Stimulated activated CD4-positive, alpha-beta T cell treated with anti-CD3 and anti-CD28 coated beads, Interleukin-12 subunit alpha, Interleukin-12 subunit beta, amount 100 ng/mL, for 24 hours (primary cell): ENCODE results near the gene EXOC4.

Experiments
- DNase-seq, 2 experiments: peaks; one replicate each; pipeline ENCODE4 v3.0.0-alpha.2; 2020; ENCODE audit warnings: low read depth in 2 of 2

EXOC4 gene

DNA sequence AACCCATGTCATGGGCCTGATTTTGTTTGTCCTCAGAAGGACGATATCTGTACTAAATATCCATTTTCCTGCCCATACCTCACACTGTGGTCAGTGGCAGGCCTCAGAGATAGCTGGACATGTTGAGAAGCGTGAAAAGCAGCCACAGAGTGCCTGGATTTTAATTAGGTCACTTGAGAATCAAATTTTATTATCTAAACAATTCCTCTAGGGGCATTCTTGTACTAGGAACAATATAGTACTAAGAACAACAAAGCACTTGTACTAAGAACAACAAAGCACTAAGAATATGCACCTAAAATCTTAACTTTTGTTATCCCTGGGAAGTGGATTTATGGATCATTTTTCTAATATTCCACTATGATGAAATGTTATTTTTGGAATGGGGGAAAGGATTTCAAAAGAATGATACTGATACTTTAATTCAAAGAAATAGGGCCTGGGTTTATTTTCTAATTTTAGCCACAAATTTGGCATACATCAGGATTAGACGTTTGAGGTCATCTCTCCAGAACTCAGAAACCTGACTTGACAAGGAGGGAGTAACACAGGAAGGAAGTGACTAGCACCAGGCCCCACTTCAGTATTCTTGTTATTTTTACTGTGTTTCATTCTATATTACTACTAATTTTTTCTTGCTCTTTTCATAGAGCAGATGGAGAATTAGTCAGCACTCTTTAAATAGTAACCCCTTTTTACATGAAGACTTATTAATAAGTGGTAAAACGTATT lies 112.2 kb downstream of the EXOC4 start:
- DNase-seq, result no peak

DNA sequence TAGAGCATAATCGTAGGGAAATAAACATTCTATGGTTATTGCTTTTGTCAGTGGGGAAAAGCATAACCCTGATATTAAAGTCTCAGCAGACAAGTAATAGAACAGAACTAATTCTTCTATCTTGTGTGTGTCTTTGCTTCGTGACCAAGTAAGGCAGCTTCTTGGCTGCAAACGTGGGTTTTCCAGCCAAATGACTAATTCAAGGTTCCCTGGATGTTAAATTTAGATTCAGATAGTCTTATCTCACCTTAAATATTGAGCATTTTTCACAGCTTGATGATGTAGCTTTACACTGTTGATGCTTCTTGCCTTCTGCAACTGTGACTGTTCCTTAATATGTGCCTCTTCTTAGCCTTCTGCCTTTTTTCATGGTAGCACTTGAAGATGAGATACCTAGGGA lies 113.0 kb downstream of the EXOC4 start:
- DNase-seq, result no peak

DNA sequence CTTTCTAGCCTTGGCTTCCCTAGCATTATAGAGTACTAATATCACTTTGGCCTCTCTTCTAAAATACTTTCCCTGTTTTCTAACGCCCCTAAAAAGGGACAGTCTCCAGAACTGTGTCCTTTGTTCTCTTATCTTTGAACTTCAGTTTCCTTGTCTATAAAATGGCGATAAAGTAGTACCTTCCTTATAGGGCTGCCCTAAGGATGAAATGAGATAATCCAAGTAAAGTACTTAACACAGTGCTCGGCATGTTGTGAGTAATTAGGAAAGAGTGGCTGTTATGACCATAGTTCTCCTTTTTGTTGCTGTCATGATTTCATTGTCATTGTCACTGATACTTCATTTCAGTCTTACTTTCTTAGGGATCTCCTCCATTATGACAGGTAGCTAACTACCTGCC lies 114.7 kb downstream of the EXOC4 start:
- no peak for DNase-seq

DNA sequence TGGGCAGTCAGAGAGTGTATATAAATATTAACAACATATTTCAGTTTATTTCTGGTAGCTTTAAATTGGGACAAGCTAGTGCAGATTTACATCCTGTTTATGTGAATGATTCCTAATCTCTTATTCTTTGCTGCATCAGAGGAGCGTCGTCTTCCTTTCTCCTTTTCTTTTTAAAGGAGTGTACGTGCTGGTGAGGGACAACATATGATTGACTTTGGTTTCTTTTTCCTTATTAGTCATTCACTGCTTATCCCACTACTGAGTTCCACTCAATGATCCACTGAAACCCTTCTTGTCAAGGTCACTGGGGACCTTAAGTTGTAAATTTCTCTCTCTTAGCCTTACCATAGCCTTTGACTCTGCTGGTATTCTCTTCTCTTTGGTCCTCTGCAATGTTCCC lies 116.3 kb downstream of the EXOC4 start:
- no peak for DNase-seq

DNA sequence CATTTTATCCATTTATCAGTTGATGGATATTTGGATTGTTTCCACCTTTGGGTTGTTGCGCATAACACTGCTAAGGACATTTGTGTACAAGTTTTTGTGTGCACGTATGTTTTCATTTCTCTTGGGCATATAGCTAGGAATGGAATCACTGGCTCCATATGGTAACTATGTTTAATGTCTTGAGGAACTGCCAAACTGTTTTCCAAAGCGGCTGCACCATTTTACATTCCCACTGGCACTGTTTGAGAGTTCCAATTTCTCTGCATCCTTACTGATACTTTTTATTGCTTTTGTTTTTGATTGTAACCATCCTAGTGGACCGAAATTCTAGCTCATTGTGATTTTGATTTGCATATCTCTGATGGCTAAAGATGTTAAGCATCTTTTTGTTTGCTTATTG lies 118.7 kb downstream of the EXOC4 start:
- DNase-seq, result no peak

DNA sequence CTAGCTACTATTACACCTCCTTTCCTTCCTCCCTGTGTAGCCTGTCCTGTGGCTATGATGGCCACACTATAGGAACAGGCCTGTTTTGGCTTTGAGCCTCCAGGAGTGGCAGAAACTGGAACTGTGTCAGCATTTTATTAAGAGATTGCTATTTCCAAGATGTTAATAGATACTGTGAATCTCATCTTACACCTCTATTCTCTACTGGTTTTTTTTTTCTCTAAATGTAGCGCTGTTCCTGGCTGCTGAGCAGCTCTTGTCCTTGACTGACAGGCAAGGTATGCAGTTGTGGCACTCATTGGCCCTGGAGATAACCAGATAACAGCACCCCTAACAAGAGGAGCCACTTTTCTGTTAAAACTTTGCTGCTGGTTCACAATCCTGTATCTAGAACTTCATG lies 119.5 kb downstream of the EXOC4 start:
- DNase-seq, result no peak

DNA sequence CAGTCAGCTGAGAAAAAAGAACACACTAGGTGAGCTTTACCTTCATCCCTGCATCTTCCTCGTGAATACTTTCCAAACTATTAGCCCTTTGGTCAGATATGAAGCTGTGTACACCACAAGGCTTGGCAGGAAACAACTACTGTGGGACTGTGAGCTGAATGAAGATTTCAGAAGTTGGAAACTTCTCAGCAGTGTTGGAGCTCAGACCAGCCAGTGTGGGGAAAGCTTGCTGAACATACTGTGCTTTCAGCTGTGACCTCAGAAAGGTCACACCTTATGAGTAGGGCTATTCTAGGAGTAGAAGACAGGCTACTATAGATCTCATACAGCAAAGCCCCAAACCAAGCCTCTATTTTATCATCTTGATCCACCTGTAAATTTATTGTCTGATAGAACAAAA lies 123.6 kb downstream of the EXOC4 start:
- DNase-seq, result no peak

DNA sequence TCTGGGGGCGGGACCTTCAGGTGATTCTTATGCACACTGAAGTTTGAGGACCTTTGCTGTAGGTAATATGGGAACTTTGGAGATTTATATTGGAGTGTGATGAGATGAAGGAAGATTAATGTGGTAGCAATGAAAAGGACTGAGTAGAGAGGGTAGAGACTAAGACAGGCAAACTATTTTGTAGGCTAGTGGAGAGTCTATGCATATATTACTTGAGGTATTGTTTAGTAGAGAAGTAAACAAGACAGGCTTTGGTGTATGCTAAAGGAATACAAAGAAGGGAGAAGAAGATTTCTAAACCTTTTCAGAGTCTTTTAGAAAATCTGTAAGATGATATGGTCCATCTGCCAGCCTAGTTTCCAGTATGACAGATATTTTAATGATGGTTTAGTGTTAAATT lies 129.1 kb downstream of the EXOC4 start:
- DNase-seq, result no peak

DNA sequence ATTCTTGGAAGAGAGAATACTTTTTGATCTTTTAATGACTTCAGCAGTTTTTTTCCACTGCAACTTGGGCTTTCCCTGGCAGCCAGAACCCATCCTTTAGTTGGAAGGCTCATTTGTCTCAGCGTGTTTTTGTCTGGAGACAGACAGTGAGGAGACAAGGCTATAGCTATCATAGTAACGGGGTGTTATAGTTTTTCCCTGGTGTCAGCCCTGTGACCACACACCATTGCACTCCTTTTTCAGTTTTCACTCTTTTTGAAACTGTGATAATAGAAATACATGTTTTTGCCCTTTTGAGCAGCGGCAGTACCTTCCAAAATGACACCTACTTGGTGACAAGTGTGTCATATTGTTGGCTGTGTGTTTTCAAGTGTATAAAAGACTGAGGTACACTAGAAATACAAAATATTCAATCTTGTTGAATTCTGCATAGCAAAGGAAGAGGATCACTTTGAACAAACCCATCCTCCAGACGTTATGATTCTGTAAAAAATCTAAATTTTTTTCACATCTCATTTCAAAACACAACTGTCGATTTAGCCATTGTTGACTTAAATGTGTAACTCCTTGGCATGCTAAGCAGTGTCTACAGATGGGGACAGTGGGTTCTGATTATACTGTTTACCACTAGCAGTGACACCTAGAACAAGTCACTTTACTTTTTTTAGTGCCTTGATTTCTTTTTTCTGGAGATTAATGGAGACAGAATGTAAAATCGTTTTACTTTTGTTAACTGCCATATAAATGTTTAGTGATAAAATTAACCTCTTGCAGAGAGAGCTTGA lies 130.1 kb downstream of the EXOC4 start:
- no peak for DNase-seq

DNA sequence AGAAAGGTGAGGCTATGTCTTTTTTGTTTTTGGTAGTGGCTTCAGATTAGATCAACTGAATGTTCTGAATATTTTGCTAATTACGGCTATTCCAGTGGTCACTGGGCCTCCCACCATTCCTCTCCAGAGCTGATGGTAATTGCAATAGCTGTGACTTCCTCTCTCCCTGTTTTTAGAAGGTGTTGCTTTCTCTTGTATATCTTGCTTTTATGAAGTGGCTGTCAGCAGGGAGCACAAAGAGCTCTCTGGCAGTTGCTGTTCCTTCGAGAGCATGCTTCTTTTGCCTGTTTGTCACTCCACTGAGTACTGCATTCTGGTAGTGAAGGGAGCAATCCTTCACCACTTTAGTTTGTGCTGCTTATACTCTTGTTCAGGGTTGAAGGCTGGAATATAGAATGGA lies 133.3 kb downstream of the EXOC4 start:
- DNase-seq, result no peak

DNA sequence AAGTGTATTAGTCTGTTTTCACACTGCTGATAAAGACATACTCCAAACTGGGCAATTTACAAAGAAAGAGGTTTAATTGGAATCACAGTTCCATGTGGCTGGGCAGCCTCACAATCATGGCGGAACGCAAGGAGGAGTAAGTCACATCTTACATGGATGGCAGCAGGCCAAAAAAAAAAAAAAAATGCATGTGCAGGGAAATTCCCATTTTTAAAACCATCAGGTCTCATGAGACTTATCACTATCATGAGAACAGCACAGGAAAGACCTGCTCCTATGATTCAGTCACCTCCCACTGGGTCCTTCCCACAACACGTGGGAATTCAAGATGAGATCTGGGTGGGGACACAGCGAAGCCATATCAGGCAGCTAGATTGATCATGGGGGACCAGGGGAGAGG lies 136.8 kb downstream of the EXOC4 start:
- no peak for DNase-seq

DNA sequence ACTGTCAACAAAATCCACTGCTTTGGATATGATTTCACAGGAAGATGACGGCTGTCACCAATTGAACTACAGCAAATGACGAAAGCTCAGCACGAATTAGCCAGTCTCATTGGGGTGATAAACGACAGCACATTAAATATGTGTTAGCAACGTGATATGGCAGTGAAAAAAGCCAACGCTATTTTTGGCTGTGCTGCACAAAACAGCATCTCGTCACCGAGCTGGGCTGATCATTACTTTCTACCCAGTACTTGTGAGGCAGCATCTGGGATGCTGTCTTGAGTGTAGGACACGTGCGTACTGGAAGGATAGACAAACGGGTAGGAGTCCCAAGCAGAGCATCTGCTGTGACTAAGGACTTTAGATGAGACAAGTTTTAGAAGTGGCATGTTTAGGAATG lies 138.3 kb downstream of the EXOC4 start:
- no peak for DNase-seq

DNA sequence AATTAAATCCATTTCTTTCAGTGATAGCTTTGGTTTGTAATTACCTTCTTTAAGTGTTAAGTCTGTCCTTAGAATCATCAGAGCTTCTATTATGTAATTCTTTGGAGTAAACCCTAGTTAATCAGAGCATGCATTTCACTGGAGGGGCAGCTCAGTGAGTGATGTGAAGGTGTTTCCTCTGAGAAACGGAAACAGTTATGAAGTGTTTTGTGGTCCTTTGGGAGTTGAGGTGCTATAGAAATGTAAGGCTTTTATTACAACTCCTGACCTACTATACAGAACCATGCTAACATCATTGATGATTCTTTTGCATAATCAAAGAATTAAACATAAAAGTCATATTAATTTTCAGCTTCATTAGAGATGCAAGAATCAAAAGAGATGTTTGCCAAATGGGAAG lies 141.5 kb downstream of the EXOC4 start:
- no peak for DNase-seq

DNA sequence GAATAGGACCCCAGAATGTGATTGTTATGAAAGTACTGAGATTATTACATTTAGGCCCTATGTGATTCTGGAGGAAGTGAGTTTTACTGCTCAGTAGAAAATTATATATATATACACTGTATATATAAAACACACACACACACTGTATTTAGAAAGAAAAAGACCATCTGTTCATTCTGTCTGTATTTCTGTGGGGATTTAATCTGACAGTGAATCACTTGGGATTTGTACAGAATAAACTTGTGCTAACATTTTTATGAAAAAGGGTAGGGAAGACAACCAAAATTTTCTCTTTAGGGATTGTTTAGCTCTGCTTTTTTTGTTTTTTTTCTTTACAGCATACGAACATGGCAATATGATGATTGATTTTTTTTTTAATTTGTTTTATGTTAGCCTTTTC lies 142.7 kb downstream of the EXOC4 start:
- no peak for DNase-seq

DNA sequence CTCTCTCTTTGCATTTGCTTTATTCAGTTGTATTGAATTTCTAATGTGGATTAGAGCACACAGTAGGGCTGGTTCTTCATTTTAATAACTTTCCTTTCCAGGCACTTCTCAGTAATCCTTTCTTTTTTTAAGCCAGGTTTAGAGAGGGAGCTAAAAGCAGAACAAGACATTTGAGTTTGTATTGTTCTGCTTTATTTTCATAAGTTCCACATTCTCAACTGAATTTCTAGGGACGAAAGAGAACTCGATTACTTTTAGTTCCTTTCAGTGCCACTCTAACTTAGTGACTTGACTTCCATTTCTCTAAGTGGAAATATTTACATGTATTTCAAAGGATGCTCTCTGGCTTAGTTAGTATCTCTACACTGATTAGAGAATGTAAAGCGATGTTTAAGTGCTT lies 145.6 kb downstream of the EXOC4 start:
- DNase-seq, result no peak

DNA sequence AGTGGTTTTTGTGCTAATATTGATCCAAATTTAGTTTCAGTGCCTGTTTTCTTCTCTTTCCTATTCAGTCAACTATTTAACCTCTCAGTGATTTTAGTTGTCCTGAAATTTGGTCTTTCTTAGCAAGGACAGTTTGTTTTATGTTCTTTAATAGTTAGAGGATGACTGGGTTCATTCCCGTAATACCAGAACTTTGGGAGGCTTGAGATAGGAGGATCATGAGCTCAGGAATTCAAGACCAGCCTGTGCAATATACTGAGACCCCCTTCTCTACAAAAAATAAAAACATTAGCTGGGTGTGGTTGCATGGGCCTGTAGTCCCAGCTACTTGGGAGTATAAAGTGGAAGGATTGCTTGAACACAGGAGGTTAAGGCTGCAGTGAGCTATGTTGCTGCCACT lies 148.3 kb downstream of the EXOC4 start:
- DNase-seq, result no peak

DNA sequence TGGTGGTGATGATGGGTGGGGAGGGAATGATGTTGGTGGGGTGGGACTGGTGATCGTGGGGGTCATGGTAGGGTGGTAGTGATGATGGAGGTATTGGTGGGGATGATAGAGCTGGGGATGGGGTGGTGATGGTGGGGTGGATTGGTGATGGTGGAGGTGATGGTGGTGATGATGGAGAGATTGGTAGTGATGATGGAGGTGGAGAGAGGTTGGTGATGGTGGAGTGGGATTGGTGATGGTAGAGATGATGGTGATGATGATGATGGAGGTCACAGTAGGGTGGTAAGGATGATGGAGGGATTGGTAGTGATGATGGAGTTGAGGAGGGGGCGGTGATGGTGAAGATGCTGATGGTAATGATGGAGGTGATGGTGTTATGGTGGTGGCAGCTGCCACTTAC lies 155.3 kb downstream of the EXOC4 start:
- DNase-seq, result no peak

DNA sequence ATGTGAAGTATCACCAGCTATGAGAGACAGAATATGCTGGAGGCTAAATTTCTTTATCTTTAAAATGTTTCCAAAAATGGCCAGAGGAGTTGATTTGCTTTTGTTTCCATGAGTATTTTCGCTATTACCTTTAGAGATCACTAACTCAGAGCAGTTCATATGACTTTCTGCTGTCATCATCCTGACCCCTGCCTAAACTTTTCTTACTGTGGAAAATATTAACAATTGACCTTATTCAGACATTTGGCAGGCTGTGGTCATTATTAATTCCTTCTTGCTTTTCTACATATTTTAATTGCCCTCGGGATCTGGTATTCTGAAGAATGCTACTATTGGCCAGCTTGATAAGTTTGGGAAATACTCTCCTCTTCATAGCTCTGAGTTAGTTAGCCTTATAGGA lies 156.5 kb downstream of the EXOC4 start:
- no peak for DNase-seq

DNA sequence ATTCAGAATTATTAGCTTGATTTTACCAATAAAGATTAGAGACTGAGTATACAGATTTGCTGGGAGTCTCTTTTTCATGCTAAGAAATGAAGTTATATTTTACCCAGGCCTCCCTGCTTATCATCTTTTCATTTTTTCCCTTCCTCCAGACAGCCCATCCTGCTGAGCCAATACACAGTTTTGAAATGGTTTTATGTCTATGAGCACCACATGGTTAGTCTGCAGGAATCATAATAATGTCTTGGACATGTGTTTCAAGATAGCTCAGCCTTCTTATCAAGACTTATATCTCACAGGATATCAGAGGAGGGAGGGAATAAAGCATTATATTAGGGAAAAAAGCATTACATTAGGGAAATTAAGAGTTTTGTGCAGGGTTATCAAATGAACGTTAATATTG lies 157.1 kb downstream of the EXOC4 start:
- no peak for DNase-seq

DNA sequence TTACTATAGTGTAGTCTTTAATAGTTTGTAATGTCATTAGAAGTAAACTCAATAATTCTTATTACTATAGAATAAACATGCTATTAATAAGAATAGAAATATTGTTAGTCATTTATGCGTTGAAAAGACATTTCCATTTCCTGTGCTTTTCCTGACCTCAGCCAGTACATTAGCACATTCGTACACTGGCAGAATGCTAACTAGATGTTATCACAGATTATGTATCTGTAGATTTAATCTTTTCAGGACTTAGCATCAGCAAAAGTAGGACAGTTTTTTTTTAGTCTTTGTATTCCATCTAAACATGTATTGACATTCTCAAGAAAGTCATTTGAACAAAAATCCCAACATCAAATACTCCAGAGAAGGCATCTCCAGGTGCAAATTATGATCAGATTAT lies 158.5 kb downstream of the EXOC4 start:
- no peak for DNase-seq

DNA sequence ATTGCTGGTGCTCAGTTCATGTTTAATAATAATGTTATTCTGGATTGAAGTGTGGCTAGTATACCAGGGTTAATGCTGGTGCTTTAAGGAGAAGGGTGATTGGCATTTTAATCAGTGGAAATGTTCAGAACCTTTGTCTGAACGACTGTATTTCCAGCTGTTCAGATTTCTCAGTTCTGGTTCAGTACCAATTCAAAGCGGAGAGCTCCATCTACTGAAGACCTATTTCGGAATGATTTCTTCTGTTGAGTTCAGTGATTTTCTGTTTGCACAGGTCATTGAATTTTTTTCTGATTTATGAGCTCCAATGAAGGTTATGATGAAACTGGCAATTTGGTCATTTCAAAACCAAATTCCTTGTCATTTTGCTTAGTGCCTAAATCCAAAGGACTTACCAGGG lies 160.1 kb downstream of the EXOC4 start:
- DNase-seq, result no peak

DNA sequence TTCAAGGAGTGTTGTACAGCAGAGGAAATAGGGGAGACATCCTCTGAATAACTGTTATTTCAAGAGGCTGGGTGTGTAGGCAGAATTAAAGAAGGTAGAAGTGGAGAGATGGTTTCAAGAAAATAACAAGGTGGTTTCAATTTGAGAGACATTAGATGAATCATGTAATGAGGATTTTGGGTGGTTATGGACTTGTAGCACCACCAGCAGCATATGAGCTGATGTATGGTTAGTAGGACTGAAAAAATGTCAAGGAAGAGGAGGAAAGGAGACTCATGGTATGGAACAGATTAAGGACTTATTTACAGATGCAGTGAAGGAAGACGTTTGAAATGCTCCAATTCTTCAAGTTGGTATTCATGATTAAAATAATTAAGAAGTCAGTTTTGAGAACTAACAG lies 166.2 kb downstream of the EXOC4 start:
- no peak for DNase-seq

DNA sequence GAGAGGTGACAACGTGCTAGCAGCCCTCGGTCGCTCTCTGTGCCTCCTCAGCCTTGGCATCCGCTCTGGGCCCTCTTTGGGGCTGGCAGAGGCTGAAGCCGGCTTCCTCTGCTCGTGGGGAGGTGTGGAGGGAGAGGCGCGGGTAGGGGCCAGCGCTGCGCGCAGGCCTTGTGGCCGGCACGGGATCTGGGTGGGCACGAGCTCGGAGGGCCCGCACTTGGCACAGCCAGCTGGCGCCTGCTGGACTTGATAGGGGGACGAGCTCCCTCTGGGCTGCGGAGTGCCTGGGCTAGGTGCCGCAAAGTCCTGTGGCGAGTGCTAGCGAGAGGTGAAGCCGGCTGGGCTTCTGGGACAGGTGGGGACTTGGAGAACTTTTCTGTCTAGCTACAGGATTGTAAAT lies 170.7 kb downstream of the EXOC4 start:
- DNase-seq, result no peak

DNA sequence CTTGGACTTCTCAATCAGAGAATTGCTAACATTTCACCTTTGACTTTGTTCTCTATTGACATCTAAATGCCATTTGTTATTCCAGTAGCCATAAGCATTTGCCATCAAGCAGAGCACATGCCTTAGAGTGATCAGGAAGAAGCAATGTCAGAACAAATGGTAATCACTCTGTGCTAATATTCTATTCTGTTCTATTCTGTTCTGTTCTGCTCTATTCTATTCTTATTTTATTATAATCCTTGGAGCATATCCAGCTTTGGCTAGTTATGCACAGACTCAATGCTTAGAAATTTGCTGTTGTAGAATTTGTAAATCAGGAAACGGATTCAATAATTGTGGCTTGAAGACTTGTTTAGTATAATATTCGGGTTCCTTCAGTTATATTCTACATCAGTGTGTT lies 175.4 kb downstream of the EXOC4 start:
- no peak for DNase-seq
